KG1 (cell line): ENCODE measurements around the gene SLC46A3.
"Not testable (repeated sequence)": the region's sequence is repeated elsewhere in the genome, so short reads cannot be mapped to it uniquely, and the experiment has no call there.

Experiments
- DNase-seq: peaks from one replicate; lab custom pipeline; 2025; lab: John Stamatoyannopoulos, UW

Gene SLC46A3, protein sequence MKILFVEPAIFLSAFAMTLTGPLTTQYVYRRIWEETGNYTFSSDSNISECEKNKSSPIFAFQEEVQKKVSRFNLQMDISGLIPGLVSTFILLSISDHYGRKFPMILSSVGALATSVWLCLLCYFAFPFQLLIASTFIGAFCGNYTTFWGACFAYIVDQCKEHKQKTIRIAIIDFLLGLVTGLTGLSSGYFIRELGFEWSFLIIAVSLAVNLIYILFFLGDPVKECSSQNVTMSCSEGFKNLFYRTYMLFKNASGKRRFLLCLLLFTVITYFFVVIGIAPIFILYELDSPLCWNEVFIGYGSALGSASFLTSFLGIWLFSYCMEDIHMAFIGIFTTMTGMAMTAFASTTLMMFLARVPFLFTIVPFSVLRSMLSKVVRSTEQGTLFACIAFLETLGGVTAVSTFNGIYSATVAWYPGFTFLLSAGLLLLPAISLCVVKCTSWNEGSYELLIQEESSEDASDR

GRCh38 chr13:28718543-28719226 lies at the start of gene SLC46A3:
Gene SLC46A3, minus strand, starts transcription at chr13:28718970. Its CDS starts 972 bp downstream, at chr13:28717998.
- peak; percentile 92 for DNase-seq

DNA sequence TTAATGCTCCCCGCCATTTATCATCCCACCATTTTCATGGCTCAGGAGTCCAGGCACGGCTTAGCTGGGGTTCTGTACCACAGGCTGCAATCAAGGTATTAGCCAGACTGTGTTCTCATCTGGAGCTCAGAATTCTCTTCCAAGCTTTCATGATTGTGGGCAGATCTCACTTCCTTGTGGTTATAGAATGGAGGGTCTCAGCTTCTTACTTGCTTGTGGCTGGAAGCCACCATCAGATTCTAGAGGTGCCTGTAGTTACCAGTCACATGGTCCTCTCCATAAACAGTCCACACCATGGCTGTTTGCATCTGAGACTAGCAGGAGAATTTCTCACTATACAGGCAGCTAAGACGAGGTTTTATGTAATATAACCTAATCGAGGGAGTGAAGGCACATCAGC lies 45.1 kb upstream of the SLC46A3 start:
- DNase-seq = no peak

- no peak for DNase-seq
These were observed 42.8 kb upstream of the SLC46A3 start for GRCh38 chr13:28761586-28761985.

DNA sequence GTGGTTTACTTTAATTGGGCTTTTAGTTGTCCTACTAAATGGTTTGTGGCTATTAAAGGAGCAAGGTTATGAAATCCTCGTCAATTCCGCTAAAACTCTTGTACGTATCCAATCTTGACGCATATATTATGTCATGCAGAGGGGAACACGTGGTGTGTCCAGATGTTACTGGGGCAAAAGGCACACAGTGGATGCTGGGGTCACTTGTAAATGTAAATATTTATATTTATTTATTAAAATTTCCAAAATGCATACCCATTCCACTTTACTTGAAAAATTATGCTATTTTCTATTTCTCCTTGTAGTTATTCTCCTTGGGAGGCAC lies 36.7 kb upstream of the SLC46A3 start:
- DNase-seq = no peak

DNA sequence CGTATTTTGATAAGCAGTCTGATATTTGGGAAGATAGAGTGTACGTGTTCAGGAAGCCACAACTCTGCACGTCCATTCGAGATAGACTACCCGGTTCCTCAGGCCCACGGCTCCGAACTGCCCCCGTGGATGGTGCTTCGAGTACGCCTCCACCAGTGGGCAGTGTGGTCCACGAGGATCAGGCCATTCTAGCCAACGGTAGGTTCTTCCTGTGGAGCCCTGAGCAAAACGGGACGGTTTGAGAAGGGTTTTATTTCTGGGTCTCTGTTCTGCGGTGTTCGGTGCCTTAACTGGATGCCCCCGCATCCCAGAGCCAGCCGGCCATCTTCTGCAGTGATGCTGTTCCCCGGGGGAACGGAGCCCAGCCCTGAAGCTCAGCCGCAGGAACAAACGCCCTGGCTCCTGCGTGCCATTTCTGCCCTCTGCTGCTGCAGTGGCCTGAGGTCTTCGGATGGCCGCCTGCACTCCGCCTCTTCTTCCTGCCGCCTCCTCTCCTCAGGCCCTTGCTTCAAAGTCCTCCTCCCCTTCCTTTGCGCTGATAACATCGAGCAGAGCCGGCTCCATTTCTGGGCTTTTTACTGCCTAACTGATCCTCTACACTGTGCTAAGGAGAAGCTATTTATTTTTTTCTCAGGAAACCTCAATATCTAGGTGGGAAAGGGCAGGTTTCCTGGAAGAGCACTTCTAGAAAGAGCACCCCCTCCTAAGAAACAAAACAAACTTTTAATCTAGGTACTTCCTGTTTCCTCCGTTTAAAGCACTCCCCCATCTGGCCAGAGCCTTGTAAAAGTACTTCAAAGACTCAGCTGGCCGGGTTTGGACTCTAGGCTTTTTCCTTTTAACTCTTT lies 36.2 kb upstream of the SLC46A3 start:
- peak; percentile 78 for DNase-seq

DNA sequence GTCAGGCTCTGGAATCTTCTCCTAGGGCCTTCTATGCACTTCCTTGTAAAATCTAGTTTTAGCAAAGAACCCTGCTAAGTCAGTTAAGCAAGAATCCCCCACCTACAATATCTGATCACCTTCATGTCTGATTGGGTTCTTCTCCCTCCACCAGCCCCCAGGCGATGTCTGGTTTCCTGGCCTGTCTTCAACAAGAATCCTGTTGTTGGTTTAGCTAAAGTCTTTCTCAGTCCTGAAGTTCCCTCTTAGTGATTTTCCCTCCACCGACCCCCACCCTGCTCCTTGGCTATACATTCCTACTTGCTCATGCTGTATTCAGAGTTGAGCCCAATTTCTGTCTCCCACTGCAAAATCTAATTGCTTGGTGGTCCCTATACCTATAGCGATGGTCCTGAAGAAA lies 35.2 kb upstream of the SLC46A3 start:
- DNase-seq = no peak

DNA sequence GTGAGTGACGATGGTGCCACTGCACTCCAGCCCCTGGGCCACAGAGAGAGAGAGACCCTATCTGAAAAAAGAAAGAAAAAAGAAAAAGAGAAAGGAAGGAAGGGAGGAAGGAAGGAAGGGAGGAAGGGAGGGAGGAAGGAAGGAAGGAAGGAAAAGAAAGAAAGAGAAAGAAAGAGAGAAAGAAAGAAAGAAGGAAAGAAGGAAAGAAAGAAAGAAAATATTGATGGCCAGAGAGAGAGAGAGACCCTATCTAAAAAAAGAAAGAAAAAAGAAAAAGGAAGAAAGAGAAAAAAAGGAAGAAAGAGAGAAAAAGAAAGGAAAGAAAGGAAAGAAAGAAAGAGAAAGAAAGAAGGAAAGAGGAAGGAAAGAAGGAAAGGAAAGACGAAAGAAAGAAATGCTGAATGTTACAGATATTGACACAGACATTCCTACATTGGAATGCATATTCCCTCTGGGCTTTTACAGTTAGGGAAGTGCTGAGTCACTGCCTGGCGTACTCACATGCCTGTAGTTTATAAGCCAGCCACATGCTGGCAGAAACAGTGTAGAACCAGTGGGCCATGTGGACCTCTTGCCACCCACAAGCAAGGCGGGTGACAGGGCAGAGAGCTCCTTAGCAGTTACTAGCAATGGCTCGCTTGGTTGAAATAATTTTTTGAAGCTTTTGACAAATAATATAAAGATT lies 34.6 kb upstream of the SLC46A3 start:
- no peak for DNase-seq

DNA sequence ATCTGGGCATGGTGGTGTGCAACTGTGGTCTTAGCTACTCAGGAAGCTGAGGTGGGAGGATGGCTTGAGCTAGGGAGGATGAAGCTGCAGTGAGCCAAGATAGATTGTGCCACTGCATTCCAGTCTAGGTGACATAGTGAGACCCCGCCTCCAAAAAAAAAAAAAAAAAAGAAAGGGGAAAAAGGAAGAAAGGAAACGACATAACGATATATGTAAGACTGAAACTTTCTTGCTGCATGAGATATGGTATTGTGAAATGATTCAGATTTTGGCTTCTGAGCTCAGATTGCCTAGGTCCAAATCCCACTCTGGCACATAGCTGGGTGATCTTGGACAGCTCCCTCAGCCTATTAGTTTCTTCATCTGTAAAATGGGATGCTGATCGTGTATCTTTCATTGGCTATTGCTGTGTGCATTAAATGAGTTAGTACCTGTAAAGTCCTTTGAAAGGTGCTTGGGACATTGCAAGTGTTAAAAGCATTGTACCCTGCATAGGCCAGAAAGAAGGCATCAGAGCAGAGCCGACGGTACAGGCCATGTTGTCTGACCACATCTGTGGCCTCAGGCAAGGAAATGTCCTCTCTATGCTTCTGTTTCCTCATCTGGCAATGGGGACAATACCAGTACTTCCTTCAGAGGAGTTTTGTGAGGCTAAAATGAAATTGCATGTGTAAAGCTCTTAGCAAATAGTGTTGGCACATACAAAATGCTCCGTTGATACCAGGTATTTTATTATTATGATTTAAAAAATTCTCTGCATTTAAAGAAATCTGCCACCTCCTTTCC lies 32.6 kb upstream of the SLC46A3 start:
- no peak for DNase-seq

GRCh38 chr13:28750187-28751045 lies 31.6 kb upstream of the SLC46A3 start:
- DNase-seq = no peak

DNA sequence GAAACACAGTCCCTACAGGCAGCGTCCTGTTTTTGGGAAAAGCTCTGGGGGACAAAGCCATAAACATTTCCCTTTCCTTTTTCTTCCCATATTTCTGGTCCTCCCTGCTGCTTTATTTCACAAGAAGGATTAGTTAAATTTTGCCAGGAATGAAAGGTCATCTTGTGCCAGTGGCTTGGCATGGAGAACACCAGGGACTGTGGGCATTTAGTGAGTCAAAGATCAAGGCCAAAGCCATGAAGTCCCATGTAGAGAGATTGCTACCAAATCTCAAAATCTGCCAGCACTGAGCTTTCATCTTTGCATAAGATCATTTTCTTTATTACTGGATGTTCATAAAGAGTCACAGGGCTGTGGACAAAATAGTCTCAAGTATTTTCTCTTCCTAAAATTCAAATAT lies 29.1 kb upstream of the SLC46A3 start:
- DNase-seq = no peak

GRCh38 chr13:28746287-28746612 lies 27.5 kb upstream of the SLC46A3 start:
- DNase-seq = no peak

DNA sequence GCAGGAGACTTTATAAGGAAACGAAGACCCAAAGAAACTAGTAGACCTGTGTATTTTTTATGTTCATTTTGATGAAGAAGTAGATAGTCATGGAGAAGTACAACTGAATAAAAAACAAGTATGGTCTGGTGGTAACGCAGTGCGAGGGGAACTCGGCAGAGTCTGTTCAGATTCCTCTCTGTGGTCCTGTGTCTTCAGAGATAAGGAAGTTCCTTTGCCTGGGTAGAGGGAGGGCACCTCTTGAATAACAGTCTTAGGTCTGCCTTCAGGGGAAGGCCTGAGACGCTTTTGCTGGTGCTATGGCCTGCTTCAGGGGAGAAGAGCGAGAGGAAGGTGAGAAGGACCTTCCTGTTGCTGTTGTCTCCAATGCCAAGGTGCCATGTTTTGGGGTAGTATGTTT lies 25.9 kb upstream of the SLC46A3 start:
- DNase-seq = peak; percentile 63

GRCh38 chr13:28744091-28744536 lies 25.3 kb upstream of the SLC46A3 start:
- no peak for DNase-seq

DNA sequence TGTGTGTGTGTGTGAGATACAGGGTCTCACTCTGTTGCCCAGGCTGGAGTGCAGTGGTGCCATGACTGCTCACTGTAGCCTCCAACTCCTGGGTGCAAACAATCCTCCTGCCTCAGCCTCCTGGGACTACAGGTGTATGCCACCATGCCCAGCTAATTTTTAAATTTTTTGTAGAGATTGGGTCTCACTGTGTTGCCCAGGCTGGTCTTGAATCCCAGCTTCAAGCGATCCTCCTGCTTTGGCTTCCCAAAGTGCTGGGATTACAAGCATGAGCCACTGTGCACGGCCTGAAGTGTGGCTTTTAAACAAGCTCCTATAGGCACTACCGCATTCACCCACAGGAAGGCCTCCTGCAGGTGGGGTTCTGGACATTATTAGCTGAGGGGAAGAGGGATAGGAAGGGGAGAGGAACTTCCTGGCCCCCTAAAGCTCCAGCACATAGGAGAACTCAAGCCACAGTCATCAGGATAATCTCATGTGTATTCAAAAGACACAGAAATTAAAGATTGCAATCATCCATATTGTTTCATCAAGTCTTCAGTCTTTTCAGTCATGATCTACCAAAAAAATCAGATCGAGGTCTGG lies 24.8 kb upstream of the SLC46A3 start:
- no peak for DNase-seq

GRCh38 chr13:28743020-28743419 lies 24.2 kb upstream of the SLC46A3 start:
- DNase-seq = no peak

- not testable (repeated sequence) for DNase-seq
These were observed 23.7 kb upstream of the SLC46A3 start for GRCh38 chr13:28742445-28742844.

- DNase-seq = no peak
These were observed 22.3 kb upstream of the SLC46A3 start for GRCh38 chr13:28741084-28741491.

GRCh38 chr13:28739376-28739775 lies 20.6 kb upstream of the SLC46A3 start:
- DNase-seq = no peak

DNA sequence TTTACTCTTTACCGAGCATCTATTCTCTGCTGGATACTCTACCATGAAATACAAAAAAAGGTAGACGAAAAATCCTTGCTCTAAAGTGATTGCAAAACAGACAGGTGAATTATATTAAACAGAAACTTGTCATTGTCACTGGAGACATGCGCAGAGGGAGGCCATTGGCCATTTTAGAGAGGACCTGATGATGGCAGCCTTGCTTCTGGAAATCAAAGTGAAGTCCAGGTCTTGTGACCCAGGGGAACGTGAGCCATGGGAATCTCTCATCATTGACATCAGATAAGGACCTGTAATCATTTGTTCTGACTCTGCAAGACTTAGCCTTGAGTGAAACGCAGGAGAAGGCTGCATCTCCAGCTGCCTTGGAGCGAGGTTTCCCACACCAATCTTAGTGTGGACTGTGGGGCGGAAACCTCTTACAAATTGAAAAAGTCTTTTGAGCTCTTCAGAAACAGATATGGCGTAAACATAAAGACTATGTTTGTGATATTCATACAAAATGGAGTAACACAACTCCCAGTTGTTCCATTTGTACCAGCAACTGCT lies 16.8 kb upstream of the SLC46A3 start:
- no peak for DNase-seq

- DNase-seq = no peak
These were observed 16.1 kb upstream of the SLC46A3 start for GRCh38 chr13:28734906-28735305.
